ENCODE measurements around the gene VIT. TPM values are rescaled to one million over a fixed set of nuclear protein-coding genes. Genes with fewer than 3 reads are reported as not detected.
"Not testable (repeated sequence)": the region's sequence is repeated elsewhere in the genome, so short reads cannot be mapped to it uniquely, and the experiment has no call there.

VIT gene
- total RNA-seq, 1 donor from 2014 or later = 0.78 TPM

- TF ChIP-seq CTCF (IDR thresholded peaks at IDR 0.05; ENCODE audit: unreplicated experiment) = no peak
- no peak overlapping the region for H3K4me3 Mint-ChIP-seq
- peaks cover 21% of the 10 kb centered on the region for H3K9me3 Mint-ChIP-seq
- DNase-seq (ENCODE audit: low spot score in 2 of 2, unreplicated experiment in 2 of 2) = no peak
- H3K27ac Mint-ChIP-seq = no peak overlapping the region
- peaks cover 12% of the 10 kb centered on the region for H3K36me3 Mint-ChIP-seq
- peaks cover 23% of the 10 kb centered on the region for H3K4me1 Mint-ChIP-seq
- H3K27me3 Mint-ChIP-seq (ENCODE audit: low read depth) = no peaks in the 10 kb centered on the region
Measured at GRCh38 chr2:36678856-36679255, 17.7 kb upstream of the VIT start.

DNA sequence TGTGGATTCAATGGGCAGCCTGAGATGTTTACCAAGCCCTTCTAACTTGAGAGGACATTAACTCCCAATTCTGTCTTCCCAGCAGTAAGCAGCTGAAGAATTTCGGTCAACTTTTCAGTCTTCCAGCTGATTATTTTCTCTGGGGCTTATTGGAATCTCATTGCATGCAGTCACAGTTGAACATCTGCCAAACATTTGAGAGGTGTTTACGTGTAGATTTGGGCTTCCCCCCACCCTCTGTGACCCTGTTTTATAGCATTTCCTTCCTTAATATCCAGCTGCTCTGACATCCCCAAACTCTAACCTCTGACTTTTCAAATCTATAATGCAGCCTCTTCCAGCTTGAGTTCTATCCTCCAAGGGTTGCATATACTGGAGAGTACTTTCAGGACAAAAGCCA, 16.5 kb upstream of the VIT start:
- Mint-ChIP-seq H3K36me3 (peaks cover 12% of the 10 kb centered on the region), H3K27ac (no peak overlapping the region), H3K9me3 (peaks cover 21% of the 10 kb centered on the region), H3K4me1 (peaks cover 20% of the 10 kb centered on the region), H3K27me3 (ENCODE audit: low read depth) (no peaks in the 10 kb centered on the region), H3K4me3 (no peak overlapping the region)
- TF ChIP-seq CTCF (IDR thresholded peaks at IDR 0.05; ENCODE audit: unreplicated experiment) = no peak
- DNase-seq (ENCODE audit: low spot score in 2 of 2, unreplicated experiment in 2 of 2) = no peak

GRCh38 chr2:36682562-36682961, 13.9 kb upstream of the VIT start:
- peaks cover 21% of the 10 kb centered on the region for H3K9me3 Mint-ChIP-seq
- peaks cover 15% of the 10 kb centered on the region for H3K4me1 Mint-ChIP-seq
- no peak overlapping the region for H3K27ac Mint-ChIP-seq
- H3K36me3 Mint-ChIP-seq = peaks cover 12% of the 10 kb centered on the region
- TF ChIP-seq CTCF (IDR thresholded peaks at IDR 0.05; ENCODE audit: unreplicated experiment) = no peak
- no peaks in the 10 kb centered on the region for H3K27me3 Mint-ChIP-seq (ENCODE audit: low read depth)
- H3K4me3 Mint-ChIP-seq = no peak overlapping the region
- no peak for DNase-seq (ENCODE audit: low spot score in 2 of 2, unreplicated experiment in 2 of 2)

GRCh38 chr2:36683002-36683401, 13.5 kb upstream of the VIT start:
- no peak overlapping the region for H3K4me3 Mint-ChIP-seq
- DNase-seq (ENCODE audit: low spot score in 2 of 2, unreplicated experiment in 2 of 2) = no peak
- H3K27me3 Mint-ChIP-seq (ENCODE audit: low read depth) = no peaks in the 10 kb centered on the region
- peaks cover 15% of the 10 kb centered on the region for H3K4me1 Mint-ChIP-seq
- no peak overlapping the region for H3K27ac Mint-ChIP-seq
- peaks cover 20% of the 10 kb centered on the region for H3K9me3 Mint-ChIP-seq
- peaks cover 8% of the 10 kb centered on the region for H3K36me3 Mint-ChIP-seq
- no peak for TF ChIP-seq CTCF (IDR thresholded peaks at IDR 0.05; ENCODE audit: unreplicated experiment)

GRCh38 chr2:36688291-36688690, 8.2 kb upstream of the VIT start:
- not testable (repeated sequence) for H3K9me3 Mint-ChIP-seq

DNA sequence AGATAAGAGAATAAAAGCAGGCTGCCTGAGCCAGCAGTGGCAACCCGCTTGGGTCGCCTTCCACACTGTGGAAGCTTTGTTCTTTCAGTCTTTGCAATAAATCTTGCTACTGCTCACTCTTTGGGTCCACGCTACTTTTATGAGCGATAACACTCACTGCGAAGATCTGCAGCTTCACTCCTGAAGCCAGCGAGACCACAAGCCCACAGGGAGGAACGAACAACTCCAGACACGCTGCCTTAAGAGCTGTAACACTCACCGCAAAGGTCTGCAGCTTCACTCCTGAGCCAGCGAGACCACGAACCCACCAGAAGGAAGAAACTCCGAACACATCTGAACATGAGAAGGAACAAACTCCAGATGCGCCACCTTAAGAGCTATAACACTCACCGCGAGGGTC, 7.5 kb upstream of the VIT start:
- not testable (repeated sequence) for H3K4me1 Mint-ChIP-seq; DNase-seq (ENCODE audit: low spot score in 2 of 2, unreplicated experiment in 2 of 2); H3K36me3 Mint-ChIP-seq; H3K27me3 Mint-ChIP-seq (ENCODE audit: low read depth); H3K9me3 Mint-ChIP-seq; H3K4me3 Mint-ChIP-seq; H3K27ac Mint-ChIP-seq

More at GRCh38 chr2:36688291-36688690, 8.2 kb upstream of the VIT start:
- not testable (repeated sequence) for DNase-seq (ENCODE audit: low spot score in 2 of 2, unreplicated experiment in 2 of 2); H3K4me3 Mint-ChIP-seq; H3K27ac Mint-ChIP-seq; H3K36me3 Mint-ChIP-seq; H3K27me3 Mint-ChIP-seq (ENCODE audit: low read depth); H3K4me1 Mint-ChIP-seq

GRCh38 chr2:36692121-36692520, 4.4 kb upstream of the VIT start:
- no peaks in the 10 kb centered on the region for H3K27me3 Mint-ChIP-seq (ENCODE audit: low read depth)
- peaks cover 15% of the 10 kb centered on the region for H3K4me1 Mint-ChIP-seq
- DNase-seq (ENCODE audit: low spot score in 2 of 2, unreplicated experiment in 2 of 2) = no peak
- no peak for TF ChIP-seq CTCF (IDR thresholded peaks at IDR 0.05; ENCODE audit: unreplicated experiment)
- no peak overlapping the region for H3K4me3 Mint-ChIP-seq
- H3K9me3 Mint-ChIP-seq = peaks cover 10% of the 10 kb centered on the region
- H3K27ac Mint-ChIP-seq = no peak overlapping the region
- no peaks in the 10 kb centered on the region for H3K36me3 Mint-ChIP-seq
